ENCODE measurements around the gene C13orf42.

Gene C13orf42

GRCh38 chr13:51035978-51036377 is 75.1 kb downstream of the C13orf42 start:
- no peak overlapping the region for H3K9ac ChIP-seq (ENCODE audit: low read length)
- H3K4me3 ChIP-seq (ENCODE audit: low read length), result no peak overlapping the region
- no peaks in the 10 kb centered on the region for H3K36me3 ChIP-seq (ENCODE audit: control insufficient read depth, insufficient read depth, low read length)
- no peaks in the 10 kb centered on the region for H3K4me1 ChIP-seq (ENCODE audit: control insufficient read depth, insufficient read depth, low read length)
- H3K27me3 ChIP-seq (ENCODE audit: control insufficient read depth, insufficient read depth, low read length), result no peaks in the 10 kb centered on the region
- no peak overlapping the region for H3K27ac ChIP-seq (ENCODE audit: low read depth, low read length)

- Histone ChIP-seq H3K9ac (ENCODE audit: low read length) (no peak overlapping the region), H3K4me1 (ENCODE audit: control insufficient read depth, insufficient read depth, low read length) (no peaks in the 10 kb centered on the region), H3K27me3 (ENCODE audit: control insufficient read depth, insufficient read depth, low read length) (no peaks in the 10 kb centered on the region), H3K36me3 (ENCODE audit: control insufficient read depth, insufficient read depth, low read length) (no peaks in the 10 kb centered on the region), H3K4me3 (ENCODE audit: low read length) (no peak overlapping the region), H3K27ac (ENCODE audit: low read depth, low read length) (no peak overlapping the region)
These were observed 75.6 kb downstream of the C13orf42 start for GRCh38 chr13:51035469-51035868.

- no peak overlapping the region for H3K27ac ChIP-seq (ENCODE audit: low read depth, low read length)
- H3K4me3 ChIP-seq (ENCODE audit: low read length), result no peak overlapping the region
- no peaks in the 10 kb centered on the region for H3K36me3 ChIP-seq (ENCODE audit: control insufficient read depth, insufficient read depth, low read length)
- H3K9ac ChIP-seq (ENCODE audit: low read length), result no peak overlapping the region
- H3K27me3 ChIP-seq (ENCODE audit: control insufficient read depth, insufficient read depth, low read length), result no peaks in the 10 kb centered on the region
- no peaks in the 10 kb centered on the region for H3K4me1 ChIP-seq (ENCODE audit: control insufficient read depth, insufficient read depth, low read length)
These were observed 76.2 kb downstream of the C13orf42 start for GRCh38 chr13:51034906-51035305.

GRCh38 chr13:51033421-51034185 is 77.5 kb downstream of the C13orf42 start:
- H3K9ac ChIP-seq (ENCODE audit: low read length), result no peak overlapping the region
- H3K4me1 ChIP-seq (ENCODE audit: control insufficient read depth, insufficient read depth, low read length), result no peaks in the 10 kb centered on the region
- H3K27ac ChIP-seq (ENCODE audit: low read depth, low read length), result no peak overlapping the region
- no peak overlapping the region for H3K4me3 ChIP-seq (ENCODE audit: low read length)
- no peaks in the 10 kb centered on the region for H3K36me3 ChIP-seq (ENCODE audit: control insufficient read depth, insufficient read depth, low read length)
- no peaks in the 10 kb centered on the region for H3K27me3 ChIP-seq (ENCODE audit: control insufficient read depth, insufficient read depth, low read length)

GRCh38 chr13:51032831-51033230 is 78.2 kb downstream of the C13orf42 start:
- H3K9ac ChIP-seq (ENCODE audit: low read length), result no peak overlapping the region
- H3K27ac ChIP-seq (ENCODE audit: low read depth, low read length), result no peak overlapping the region
- no peaks in the 10 kb centered on the region for H3K4me1 ChIP-seq (ENCODE audit: control insufficient read depth, insufficient read depth, low read length)
- H3K4me3 ChIP-seq (ENCODE audit: low read length), result no peak overlapping the region
- H3K27me3 ChIP-seq (ENCODE audit: control insufficient read depth, insufficient read depth, low read length), result no peaks in the 10 kb centered on the region
- no peaks in the 10 kb centered on the region for H3K36me3 ChIP-seq (ENCODE audit: control insufficient read depth, insufficient read depth, low read length)
